Activated CD8-positive, alpha-beta memory T cell treated with anti-CD3 and anti-CD28 coated beads for 24 hours (primary cell): ENCODE measurements around the gene PRSS57.
A peak's percentile ranks its signal among the peaks of the same experiment; 100 is the strongest.
"Not testable (repeated sequence)": the region's sequence is repeated elsewhere in the genome, so short reads cannot be mapped to it uniquely, and the experiment has no call there.

Source experiments
- DNase-seq: peaks from one replicate; pipeline ENCODE4 v3.0.0-alpha.2; 2020

The PRSS57 gene

GRCh38 chr19:722553-723101 is 27.4 kb upstream of the PRSS57 start:
- no peak for DNase-seq

- DNase-seq = no peak
Measured at GRCh38 chr19:720345-721160, 25.3 kb upstream of the PRSS57 start.

GRCh38 chr19:719636-720344 is 24.5 kb upstream of the PRSS57 start:
- no peak for DNase-seq

GRCh38 chr19:718991-719512 is 23.8 kb upstream of the PRSS57 start:
- no peak for DNase-seq

- DNase-seq = no peak
Measured at GRCh38 chr19:718251-718951, 23.1 kb upstream of the PRSS57 start.

- DNase-seq = no peak
Measured at GRCh38 chr19:715347-715746, 20.1 kb upstream of the PRSS57 start.

- no peak for DNase-seq
Measured at GRCh38 chr19:711254-711653, 16.0 kb upstream of the PRSS57 start.

- DNase-seq = no peak
Measured at GRCh38 chr19:710767-711166, 15.5 kb upstream of the PRSS57 start.

- no peak for DNase-seq
Measured at GRCh38 chr19:709965-710571, 14.8 kb upstream of the PRSS57 start.

- no peak for DNase-seq
Measured at GRCh38 chr19:709196-709964, 14.1 kb upstream of the PRSS57 start.

- DNase-seq = no peak
Measured at GRCh38 chr19:708154-709143, 13.2 kb upstream of the PRSS57 start, which contains the start of gene PALM. PALM (plus strand) TSS chr19:708935; CDS start chr19:709147, 212 bp downstream.

- DNase-seq = no peak
Measured at GRCh38 chr19:704447-704741, 9.1 kb upstream of the PRSS57 start.

GRCh38 chr19:703651-704446 is 8.6 kb upstream of the PRSS57 start:
- peak; percentile 78 for DNase-seq

GRCh38 chr19:703329-703650 is 8.0 kb upstream of the PRSS57 start:
- DNase-seq = no peak

GRCh38 chr19:702847-703246 is 7.6 kb upstream of the PRSS57 start:
- DNase-seq = not testable (repeated sequence)

- DNase-seq = not testable (repeated sequence)
Measured at GRCh38 chr19:699885-700284, 4.6 kb upstream of the PRSS57 start.

GRCh38 chr19:698529-698928 is 3.3 kb upstream of the PRSS57 start:
- not testable (repeated sequence) for DNase-seq

- no peak for DNase-seq
Measured at GRCh38 chr19:694481-695351, 536 bp downstream of the PRSS57 start.

- DNase-seq = no peak
Measured at GRCh38 chr19:690203-690602, 5.0 kb downstream of the PRSS57 start.
